ENCODE measurements around the gene SEMA4B.

- TF ChIP-seq CTCF (IDR thresholded peaks at IDR 0.05; ENCODE audit: insufficient read depth, low read length) (no peak), REST (IDR thresholded peaks at IDR 0.05; ENCODE audit: insufficient replicate concordance, low read depth) (no peak), POLR2AphosphoS5 (IDR thresholded peaks at IDR 0.05; ENCODE audit: low read depth) (no peak)
Observed at GRCh38 chr15:90257776-90258175, 56.6 kb downstream of the SEMA4B start.

Measured in HL-60 (cell line).